Measurements from ENCODE around the gene CAND1. TPM values are rescaled to one million over a fixed set of nuclear protein-coding genes. Genes with fewer than 3 reads are reported as not detected.
A peak's percentile ranks its signal among the peaks of the same experiment; 100 is the strongest.
"Not testable (repeated sequence)": the region's sequence is repeated elsewhere in the genome, so short reads cannot be mapped to it uniquely, and the experiment has no call there.

The CAND1 gene
- polyA plus RNA-seq, 1 donor: 247 TPM

- no peak for DNase-seq
Measured at GRCh38 chr12:67339530-67339929, 70.4 kb downstream of the CAND1 start.

- DNase-seq: not testable (repeated sequence)
Measured at GRCh38 chr12:67341086-67341485, 71.9 kb downstream of the CAND1 start.

- no peak for DNase-seq
Measured at GRCh38 chr12:67344979-67345710, 76.0 kb downstream of the CAND1 start.

- DNase-seq: no peak
Measured at GRCh38 chr12:67348683-67349082, 79.5 kb downstream of the CAND1 start.

GRCh38 chr12:67352682-67353081 is 83.5 kb downstream of the CAND1 start:
- DNase-seq: no peak

GRCh38 chr12:67354322-67354721 is 85.2 kb downstream of the CAND1 start:
- no peak for DNase-seq

- no peak for DNase-seq
Measured at GRCh38 chr12:67354966-67355365, 85.8 kb downstream of the CAND1 start.

GRCh38 chr12:67355428-67356379 is 86.5 kb downstream of the CAND1 start:
- peak; percentile 72 for DNase-seq

- DNase-seq: no peak
Measured at GRCh38 chr12:67356380-67356774, 87.2 kb downstream of the CAND1 start.

- no peak for DNase-seq
Measured at GRCh38 chr12:67357376-67358125, 88.4 kb downstream of the CAND1 start.

- no peak for DNase-seq
Measured at GRCh38 chr12:67358781-67359338, 89.7 kb downstream of the CAND1 start.

GRCh38 chr12:67362526-67362925 is 93.4 kb downstream of the CAND1 start:
- no peak for DNase-seq

- DNase-seq: no peak
Measured at GRCh38 chr12:67364228-67364627, 95.1 kb downstream of the CAND1 start.

GRCh38 chr12:67365131-67365530 is 96.0 kb downstream of the CAND1 start:
- DNase-seq: no peak

GRCh38 chr12:67367843-67368242 is 98.7 kb downstream of the CAND1 start:
- DNase-seq: no peak

Data from left kidney (tissue), 2 donors.